ENCODE results near the gene HYPK. TPM values are rescaled to one million over a fixed set of nuclear protein-coding genes. Genes with fewer than 3 reads are reported as not detected.

The HYPK gene
- total and polyA plus RNA-seq, 12 donors = 3.7 to 31.5 (median 20.3) TPM

- intact Hi-C loops (cut with DNase I) = no loop called here
- Histone ChIP-seq H3K27me3 (no peaks in the 10 kb centered on the region), H3K4me3 (peak within 1 kb of the TSS; percentile 57 to 73 (median 62)), H3K4me1 (replicated peaks in 1 of 2) (peaks cover 0 to 19% of the 10 kb centered on the region in 2 donors), H3K27ac (peak within 1 kb of the TSS; percentile 76 to 91 (median 81)), H3K36me3 (replicated peaks in 1 of 2) (peaks cover 0 to 24% of the 10 kb centered on the region in 2 donors), H3K9me3 (replicated peaks in 1 of 3) (no peaks in the 10 kb centered on the region)
- DNase-seq = peak; percentile 73 to 85 (median 77)
- TF ChIP-seq CTCF (IDR thresholded peaks at IDR 0.05) (no peak), POLR2A (IDR thresholded peaks at IDR 0.05) (no peak)
- 0 to 7% (median 1%) methylated on average over 3 to 41 of the region's 41 CpGs for WGBS, 4 donors
Observed at GRCh38 chr15:43776718-43777266, 23.6 kb upstream of the HYPK start, which contains the start of gene ELL3. TSS of gene ELL3 (minus strand) at chr15:43776966. CDS start at chr15:43776901, 65 bp downstream.

GRCh38 chr15:43777267-43777914 lies 23.0 kb upstream of the HYPK start:
- H3K9me3 ChIP-seq (replicated peaks in 1 of 3) = no peaks in the 10 kb centered on the region
- intact Hi-C loops (cut with DNase I) = no loop called here
- peak overlapping the region; percentile 76 to 91 (median 81) for H3K27ac ChIP-seq
- H3K4me3 ChIP-seq = peak overlapping the region; percentile 57 to 73 (median 62)
- DNase-seq = peak; percentile 84 to 91 (median 87)
- WGBS, 4 donors = 1 to 2% (median 2%) methylated on average over 21 to 31 of the region's 31 CpGs
- peaks cover 0 to 19% of the 10 kb centered on the region in 2 donors for H3K4me1 ChIP-seq (replicated peaks in 1 of 2)
- peak; percentile 49 to 82 (median 76) for TF ChIP-seq CTCF (IDR thresholded peaks at IDR 0.05)
- peak in 1 of 2 donors; percentile 42 for TF ChIP-seq POLR2A (IDR thresholded peaks at IDR 0.05)
- H3K27me3 ChIP-seq = no peaks in the 10 kb centered on the region
- peaks cover 0 to 18% of the 10 kb centered on the region in 2 donors for H3K36me3 ChIP-seq (replicated peaks in 1 of 2)

GRCh38 chr15:43779016-43779415 lies 21.4 kb upstream of the HYPK start:
- no peak overlapping the region for H3K4me3 ChIP-seq
- TF ChIP-seq CTCF (IDR thresholded peaks at IDR 0.05) (no peak), POLR2A (IDR thresholded peaks at IDR 0.05) (no peak)
- no peak overlapping the region for H3K27ac ChIP-seq
- 62 to 81% (median 75%) methylated on average over 1 of the region's 1 CpG for WGBS, 4 donors
- intact Hi-C loops (cut with DNase I) = no loop called here
- no peak for DNase-seq
- no peaks in the 10 kb centered on the region for H3K9me3 ChIP-seq (replicated peaks in 1 of 3)
- no peaks in the 10 kb centered on the region for H3K27me3 ChIP-seq
- peaks cover 0 to 19% of the 10 kb centered on the region in 2 donors for H3K4me1 ChIP-seq (replicated peaks in 1 of 2)
- peaks cover 0 to 2% of the 10 kb centered on the region in 2 donors for H3K36me3 ChIP-seq (replicated peaks in 1 of 2)

- H3K9me3 ChIP-seq (replicated peaks in 1 of 3) = no peaks in the 10 kb centered on the region
- 95 to 98% (median 97%) methylated on average over 3 of the region's 3 CpGs for WGBS, 4 donors
- no peak overlapping the region for H3K27ac ChIP-seq
- peaks cover 13% of the 10 kb centered on the region in 2 donors for H3K4me1 ChIP-seq (replicated peaks in 1 of 2)
- peaks cover 0 to 11% of the 10 kb centered on the region in 2 donors for H3K36me3 ChIP-seq (replicated peaks in 1 of 2)
- TF ChIP-seq POLR2A (IDR thresholded peaks at IDR 0.05) (no peak), CTCF (IDR thresholded peaks at IDR 0.05) (no peak)
- intact Hi-C loops (cut with DNase I) = no loop called here
- no peaks in the 10 kb centered on the region for H3K27me3 ChIP-seq
- DNase-seq = no peak
- H3K4me3 ChIP-seq = no peak overlapping the region
Observed at GRCh38 chr15:43789409-43789808, 11.0 kb upstream of the HYPK start.

All from adrenal gland (tissue), 12 donors.